ENCODE results near the gene CASP2. TPM values are rescaled to one million over a fixed set of nuclear protein-coding genes. Genes with fewer than 3 reads are reported as not detected.

The CASP2 gene
- total RNA-seq, 1 experiment from 2014 or later, result 67.2 TPM

- Histone ChIP-seq H3K9me2 (ENCODE audit: insufficient read depth) (no peaks in the 10 kb centered on the region), H3K27ac (no peak overlapping the region), H3K4me2 (no peak overlapping the region), H4K20me1 (ENCODE audit: insufficient read depth) (no peaks in the 10 kb centered on the region), H3K9me3 (ENCODE audit: insufficient read depth, low read depth) (no peaks in the 10 kb centered on the region), H3K4me1 (replicated peaks; ENCODE audit: insufficient read depth) (peaks cover 55% of the 10 kb centered on the region), H3K36me3 (ENCODE audit: low read depth) (peaks cover 6% of the 10 kb centered on the region), H2AFZ (no peak overlapping the region), H3K79me2 (ENCODE audit: low read depth) (peaks cover 10% of the 10 kb centered on the region), H3F3A (ENCODE audit: insufficient read depth, low read depth) (peaks cover 45% of the 10 kb centered on the region), H3K4me3 (no peak overlapping the region), H3K27me3 (ENCODE audit: insufficient read depth, low read depth) (no peaks in the 10 kb centered on the region)
- ChIA-PET POLR2A (ENCODE audit: unreplicated experiment) (no interaction called here), CTCF (interaction anchor here (1.0 kb wide), 1 partner anchor 15 kb away, joined by 3 read pairs; no protein-coding TSS in a partner anchor)
- intact Hi-C loops (cut with micrococcal nuclease; ENCODE audit: unreplicated experiment), result no loop called here
- no peak for TF ChIP-seq CTCF (conservative IDR thresholded peaks at IDR 0.05)
- no peak for TF ChIP-seq EZH2 (IDR thresholded peaks at IDR 0.05; ENCODE audit: low read depth)
- no TSS peak for BruUV-seq (replicated peaks)
- no peak for DNase-seq
Measured at GRCh38 chr7:143281529-143281928, 6.6 kb upstream of the CASP2 start.

GRCh38 chr7:143282124-143282523, 6.0 kb upstream of the CASP2 start:
- Histone ChIP-seq H3K79me2 (ENCODE audit: low read depth) (peaks cover 16% of the 10 kb centered on the region), H3F3A (ENCODE audit: insufficient read depth, low read depth) (peaks cover 51% of the 10 kb centered on the region), H3K27ac (no peak overlapping the region), H3K4me1 (replicated peaks; ENCODE audit: insufficient read depth) (peaks cover 61% of the 10 kb centered on the region), H3K4me3 (no peak overlapping the region), H3K27me3 (ENCODE audit: insufficient read depth, low read depth) (no peaks in the 10 kb centered on the region), H3K9me2 (ENCODE audit: insufficient read depth) (no peaks in the 10 kb centered on the region), H3K4me2 (no peak overlapping the region), H2AFZ (no peak overlapping the region), H3K36me3 (ENCODE audit: low read depth) (peaks cover 12% of the 10 kb centered on the region), H3K9me3 (ENCODE audit: insufficient read depth, low read depth) (no peaks in the 10 kb centered on the region), H4K20me1 (ENCODE audit: insufficient read depth) (no peaks in the 10 kb centered on the region)
- intact Hi-C loops (cut with micrococcal nuclease; ENCODE audit: unreplicated experiment), result no loop called here
- TF ChIP-seq EZH2 (IDR thresholded peaks at IDR 0.05; ENCODE audit: low read depth), result no peak
- no peak for TF ChIP-seq CTCF (conservative IDR thresholded peaks at IDR 0.05)
- ChIA-PET POLR2A (ENCODE audit: unreplicated experiment) (no interaction called here), CTCF (interaction anchor here (1.0 kb wide), 1 partner anchor 129 kb away, joined by 5 read pairs; no protein-coding TSS in a partner anchor)
- no peak for DNase-seq
- BruUV-seq (replicated peaks), result no TSS peak

- H3K4me3 ChIP-seq, result no peak overlapping the region
- ChIA-PET CTCF (interaction anchor here (0.7 kb wide), 1 partner anchor 36 kb away, joined by 3 read pairs; no protein-coding TSS in a partner anchor), POLR2A (ENCODE audit: unreplicated experiment) (no interaction called here)
- no peaks in the 10 kb centered on the region; the same call in 1 of the 2 replicates for H3K9me3 ChIP-seq (ENCODE audit: insufficient read depth, low read depth)
- H3K9me2 ChIP-seq (ENCODE audit: insufficient read depth), result no peaks in the 10 kb centered on the region
- intact Hi-C loops (cut with micrococcal nuclease; ENCODE audit: unreplicated experiment), result no loop called here
- H3K27ac ChIP-seq, result no peak overlapping the region
- TF ChIP-seq CTCF (conservative IDR thresholded peaks at IDR 0.05) (no peak), EZH2 (IDR thresholded peaks at IDR 0.05; ENCODE audit: low read depth) (no peak)
- no peaks in the 10 kb centered on the region for H3K27me3 ChIP-seq (ENCODE audit: insufficient read depth, low read depth)
- peaks cover 69% of the 10 kb centered on the region for H3K4me1 ChIP-seq (replicated peaks; ENCODE audit: insufficient read depth)
- peaks cover 19% of the 10 kb centered on the region for H3K36me3 ChIP-seq (ENCODE audit: low read depth)
- H3F3A ChIP-seq (ENCODE audit: insufficient read depth, low read depth), result peaks cover 59% of the 10 kb centered on the region
- H3K4me2 ChIP-seq, result no peak overlapping the region
- no peaks in the 10 kb centered on the region for H4K20me1 ChIP-seq (ENCODE audit: insufficient read depth)
- H3K79me2 ChIP-seq (ENCODE audit: low read depth), result peaks cover 23% of the 10 kb centered on the region
- no TSS peak for BruUV-seq (replicated peaks)
- H2AFZ ChIP-seq, result no peak overlapping the region
- no peak for DNase-seq
Measured at GRCh38 chr7:143283381-143283780, 4.8 kb upstream of the CASP2 start.
